GM19099 (cell line): Measurements from ENCODE around the gene EPS8L2.

Source experiments
- POLR2A ChIP-seq: IDR thresholded peaks from 3 replicates; pipeline ENCODE4 v1.6.1; 2011; ENCODE audit warnings: low read depth; ENCODE audit not compliant: insufficient read length; ENCODE audit errors: extremely low read depth

The EPS8L2 gene

DNA sequence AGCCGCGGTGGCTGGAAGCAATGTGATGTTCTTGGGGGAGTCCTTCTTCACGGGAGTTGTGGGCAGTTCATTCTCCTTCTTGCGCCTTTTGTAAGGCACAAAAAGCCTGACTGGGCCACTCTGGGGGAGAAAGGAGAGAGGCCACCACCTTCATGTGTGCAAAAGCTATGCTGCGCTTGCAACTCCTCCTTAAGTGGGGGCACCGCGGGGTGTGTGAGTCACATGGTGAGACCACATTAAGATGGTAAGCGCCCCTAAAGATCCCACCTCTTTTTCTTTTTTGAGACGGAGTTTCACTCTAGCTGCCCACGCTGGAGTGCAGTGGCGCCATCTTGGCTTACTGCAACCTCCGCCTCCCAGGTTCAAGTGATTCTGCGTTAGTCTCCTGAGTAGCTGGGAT, 25.1 kb upstream of the EPS8L2 start:
- no peak for TF ChIP-seq POLR2A

DNA sequence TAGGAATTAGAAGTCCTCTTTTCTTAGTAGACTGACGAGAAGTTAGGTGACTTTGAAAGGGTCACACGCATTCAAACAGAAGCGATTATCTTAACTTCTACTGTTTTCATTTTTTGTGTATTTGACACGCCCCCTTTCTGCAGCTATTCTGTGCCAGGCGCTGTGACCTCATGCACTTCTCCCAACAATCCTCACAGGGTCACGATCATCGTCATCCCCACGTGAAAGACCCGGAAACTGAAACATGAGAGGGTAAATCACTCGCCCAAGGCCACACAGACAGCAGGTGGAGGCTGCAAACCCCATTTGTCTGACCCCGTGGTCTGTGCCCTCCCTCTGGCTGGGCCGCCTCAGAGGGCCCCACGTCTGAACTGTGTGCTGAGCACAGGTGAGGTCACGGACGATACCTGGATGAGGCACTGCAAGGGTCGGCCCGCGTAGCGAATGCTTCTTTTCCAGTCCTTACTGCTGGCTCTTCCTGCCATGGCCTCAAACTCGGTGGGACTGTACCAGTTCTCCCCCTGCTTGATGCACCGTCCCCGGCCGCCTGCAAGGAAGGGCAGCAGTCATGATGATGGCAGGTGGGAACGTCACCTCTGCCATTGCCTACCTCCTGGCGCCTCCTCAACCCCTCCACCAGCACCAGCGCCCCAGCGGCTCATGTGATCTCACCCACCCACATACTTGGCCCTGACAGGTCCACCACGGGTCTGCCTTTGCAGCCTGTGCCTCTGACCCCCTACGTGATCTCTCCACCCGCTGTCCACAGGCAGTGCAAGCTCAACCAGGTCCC, 19.4 kb upstream of the EPS8L2 start:
- TF ChIP-seq POLR2A = no peak

DNA sequence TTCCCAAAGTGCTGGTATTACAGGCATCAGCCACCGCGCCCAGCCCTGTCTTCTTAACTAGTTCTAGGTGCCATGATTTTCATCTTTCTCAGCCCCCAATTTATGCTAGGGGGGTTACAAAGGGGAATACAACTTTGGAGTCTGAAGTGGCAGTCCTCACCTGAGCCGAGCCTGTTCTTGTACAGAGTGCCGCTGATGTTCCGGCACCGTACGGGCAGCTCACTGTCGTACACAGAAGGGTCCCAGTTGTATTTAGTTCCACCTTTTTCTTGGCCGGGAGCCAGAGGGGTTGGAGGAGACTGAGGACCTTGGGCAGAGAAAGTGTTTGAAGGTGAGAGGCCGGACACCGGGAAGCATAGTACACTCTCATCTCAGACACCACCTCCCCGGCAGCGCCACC, 18.3 kb upstream of the EPS8L2 start:
- no peak for TF ChIP-seq POLR2A

DNA sequence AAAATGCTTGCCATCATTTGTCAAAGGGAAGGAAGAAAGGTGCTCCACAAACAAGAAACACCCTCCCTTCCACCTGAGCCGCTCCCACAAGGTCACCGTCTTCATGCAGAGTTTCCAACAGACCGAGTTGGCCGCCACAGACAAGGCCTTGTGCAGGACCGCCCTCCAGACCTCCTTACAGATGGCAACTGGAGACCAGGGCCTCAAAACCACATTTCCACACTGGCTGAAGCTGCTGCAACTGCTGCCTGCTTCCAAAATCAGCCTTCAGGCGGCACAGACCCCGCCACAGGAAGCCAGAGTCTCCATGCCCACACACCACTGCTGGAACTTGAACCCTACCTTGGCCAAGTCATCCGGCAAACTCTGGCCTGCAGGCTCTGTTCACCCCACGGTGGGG, 17.4 kb upstream of the EPS8L2 start:
- no peak for TF ChIP-seq POLR2A

DNA sequence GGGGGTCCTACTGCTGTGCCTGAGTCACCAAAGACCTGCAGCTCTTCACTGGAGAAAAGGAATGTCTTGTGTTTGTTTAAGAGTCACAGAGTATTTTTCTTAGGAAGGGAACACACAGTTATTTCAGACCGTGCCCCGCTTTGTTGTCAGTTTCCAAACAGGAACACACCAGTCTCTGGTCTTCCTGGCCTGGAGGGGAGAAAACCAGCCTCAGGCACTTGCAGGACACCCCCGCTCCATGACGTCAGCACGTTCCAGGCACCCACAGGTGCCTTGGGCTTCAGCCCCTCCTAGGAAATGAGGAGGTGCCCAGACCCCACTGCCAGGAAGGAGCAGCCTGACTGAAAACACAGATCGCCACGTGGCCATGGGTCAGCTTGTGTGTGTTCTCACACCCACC, 16.4 kb upstream of the EPS8L2 start:
- TF ChIP-seq POLR2A = no peak

DNA sequence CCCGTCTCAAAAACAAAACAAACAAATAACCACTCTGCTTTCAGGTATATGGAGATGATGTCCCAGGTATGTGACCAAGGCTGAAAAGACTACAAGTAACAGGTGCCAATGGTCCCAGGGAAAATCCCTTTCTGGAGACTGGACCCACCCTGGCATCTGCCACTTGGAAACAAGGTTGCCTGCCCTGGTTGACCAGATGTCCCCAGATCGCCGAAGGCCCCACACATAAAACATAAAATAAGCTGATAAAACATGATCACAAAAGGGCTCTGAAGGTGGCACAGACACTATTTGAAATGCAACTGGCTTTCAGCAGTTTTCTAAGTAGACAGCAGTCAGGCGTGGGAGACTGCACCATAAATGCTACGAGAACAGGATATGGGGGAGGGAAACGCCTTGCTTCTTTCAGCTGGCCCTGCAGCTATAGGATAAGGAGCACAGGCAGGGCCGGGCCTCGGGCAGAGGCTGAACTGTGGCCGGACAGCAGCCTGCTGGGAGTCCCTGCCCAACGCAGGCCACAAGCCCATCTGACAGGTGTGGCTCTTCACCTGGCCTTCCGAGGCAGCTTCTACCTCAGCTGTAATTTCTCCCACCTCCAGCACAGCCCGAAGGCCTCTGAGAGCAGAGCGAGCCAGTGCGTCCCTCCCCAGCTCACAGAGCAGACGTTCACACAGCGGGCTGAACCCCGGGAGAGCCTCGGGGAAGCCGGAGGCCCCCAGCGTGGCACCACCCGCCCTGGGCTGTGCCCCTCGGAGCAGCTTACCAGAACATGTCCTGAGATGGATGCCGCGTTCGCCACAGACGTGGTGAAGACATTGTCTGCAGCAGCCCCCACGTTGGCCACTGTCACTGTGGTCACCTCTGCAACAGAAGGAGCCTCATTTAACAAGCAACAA, 15.0 kb upstream of the EPS8L2 start:
- TF ChIP-seq POLR2A = no peak

DNA sequence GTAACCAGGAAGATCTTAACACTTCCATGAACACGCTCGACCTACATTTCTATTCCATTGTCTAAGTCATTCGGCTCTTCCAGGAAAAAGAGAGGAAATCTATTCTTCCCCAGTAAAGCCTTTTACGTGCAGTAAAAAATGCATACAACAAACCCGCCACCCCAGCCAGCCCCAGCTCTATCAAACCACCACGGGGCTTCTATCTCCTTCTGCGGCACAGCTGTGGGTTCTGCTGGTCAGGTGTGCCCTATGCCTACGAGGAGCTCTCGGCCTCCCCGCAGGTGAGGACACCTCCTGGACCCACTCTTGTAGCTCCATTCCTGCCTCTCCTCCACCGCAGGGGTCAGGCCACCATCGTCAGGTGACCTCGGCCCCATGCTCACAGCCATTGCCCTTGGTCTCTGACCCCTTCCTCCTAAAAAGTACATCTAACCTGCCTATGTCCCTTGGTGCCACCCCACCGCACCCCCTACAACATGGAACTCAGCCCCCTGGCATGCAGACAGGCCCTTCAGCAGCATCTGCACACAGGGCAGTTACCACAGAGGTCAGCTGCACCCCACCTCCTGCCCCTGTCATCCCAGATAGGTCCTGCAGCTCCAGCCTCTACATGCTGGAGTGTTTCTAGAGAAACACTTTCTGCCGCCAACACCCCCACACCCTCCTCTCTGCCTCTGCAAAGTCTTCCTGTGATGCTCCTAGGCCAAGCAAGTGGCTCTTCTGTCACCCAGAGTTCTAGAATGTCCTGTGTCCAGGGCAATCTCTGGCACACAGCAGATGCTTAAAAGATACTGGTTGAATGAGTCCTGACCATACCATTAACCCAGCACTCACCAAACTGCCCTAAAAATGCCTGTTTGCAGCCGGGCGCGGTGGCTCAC, 14.1 kb upstream of the EPS8L2 start:
- TF ChIP-seq POLR2A = no peak

DNA sequence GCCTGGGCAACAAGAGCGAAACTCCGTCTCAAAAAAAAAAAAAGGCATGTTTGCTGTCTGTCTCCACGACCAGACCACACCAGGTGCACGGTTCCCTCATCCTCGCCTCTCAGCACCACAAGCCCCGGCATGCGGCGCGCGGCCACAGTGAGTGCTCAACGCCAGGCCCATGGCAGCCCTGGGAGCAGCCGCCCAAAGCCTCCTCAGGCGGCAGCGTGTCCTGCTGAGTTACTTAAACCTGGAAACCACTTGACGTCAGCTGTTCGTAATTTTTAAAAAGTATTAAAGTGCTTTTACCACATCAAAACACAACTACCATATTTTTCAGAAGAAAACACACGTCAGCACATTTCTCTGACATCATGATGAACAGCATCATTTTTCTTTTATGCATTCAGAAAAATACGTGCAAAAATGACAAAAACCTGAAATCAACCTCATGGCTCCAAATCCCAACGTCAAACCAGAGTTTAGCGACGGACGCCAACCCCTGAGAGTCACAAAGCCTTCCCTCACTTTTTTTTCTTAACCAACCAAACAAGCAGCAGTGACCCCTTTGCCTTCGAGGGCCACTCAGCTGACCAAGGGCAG, 13.1 kb upstream of the EPS8L2 start:
- no peak for TF ChIP-seq POLR2A

DNA sequence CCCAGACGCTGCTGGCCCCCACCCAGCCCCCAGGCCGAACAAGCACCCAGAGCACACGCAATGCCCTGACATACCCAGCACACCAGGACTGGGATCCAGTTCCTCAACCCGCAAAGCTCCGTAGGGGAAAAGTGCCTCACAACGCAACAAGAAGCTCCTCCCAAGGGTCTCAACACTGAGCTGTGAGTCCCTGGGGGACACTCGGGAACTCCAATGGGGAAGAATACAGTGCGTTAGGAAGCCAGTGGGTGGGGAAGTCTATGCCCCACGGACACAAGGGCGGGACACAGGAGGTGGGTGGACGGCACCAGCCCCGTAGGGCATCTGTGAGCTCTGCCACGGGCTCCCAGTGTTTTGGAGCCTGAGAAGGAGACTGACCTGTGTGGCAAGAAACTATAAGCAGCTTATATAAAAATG, 12.6 kb upstream of the EPS8L2 start:
- TF ChIP-seq POLR2A = no peak

DNA sequence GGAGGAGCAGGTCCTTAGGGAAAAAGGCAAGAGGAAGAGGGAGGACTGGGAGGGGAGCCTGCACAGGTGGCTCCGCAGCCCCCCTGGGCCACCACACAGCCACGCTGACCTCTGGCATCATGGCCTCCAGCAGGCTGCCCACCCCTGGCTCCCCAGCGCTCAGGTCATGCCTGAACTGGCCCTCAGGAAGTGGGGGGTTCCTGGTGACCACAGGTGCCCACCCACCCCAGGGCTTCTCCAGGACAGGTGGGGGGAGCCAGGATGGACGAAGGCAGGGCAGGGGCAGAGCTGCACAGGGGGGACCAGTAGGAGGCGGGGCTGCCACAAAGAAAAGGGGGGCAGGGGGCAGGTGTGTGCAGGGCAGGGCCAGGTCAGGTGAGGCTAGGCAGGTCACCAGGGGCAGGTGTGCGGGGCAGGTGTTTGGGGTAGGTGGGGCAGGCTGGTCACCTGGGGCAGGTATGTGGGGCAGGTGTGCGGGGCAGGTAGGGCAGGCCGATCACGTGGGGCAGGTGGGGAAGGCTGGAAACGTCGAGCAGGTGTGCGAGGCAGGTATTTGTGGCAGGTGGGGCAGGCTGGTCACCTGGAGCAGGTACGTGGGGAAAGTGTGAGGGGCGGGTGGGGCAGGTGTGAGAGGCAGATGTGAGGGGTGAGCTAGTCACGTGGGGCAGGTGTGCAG, 12.0 kb upstream of the EPS8L2 start:
- no peak for TF ChIP-seq POLR2A

DNA sequence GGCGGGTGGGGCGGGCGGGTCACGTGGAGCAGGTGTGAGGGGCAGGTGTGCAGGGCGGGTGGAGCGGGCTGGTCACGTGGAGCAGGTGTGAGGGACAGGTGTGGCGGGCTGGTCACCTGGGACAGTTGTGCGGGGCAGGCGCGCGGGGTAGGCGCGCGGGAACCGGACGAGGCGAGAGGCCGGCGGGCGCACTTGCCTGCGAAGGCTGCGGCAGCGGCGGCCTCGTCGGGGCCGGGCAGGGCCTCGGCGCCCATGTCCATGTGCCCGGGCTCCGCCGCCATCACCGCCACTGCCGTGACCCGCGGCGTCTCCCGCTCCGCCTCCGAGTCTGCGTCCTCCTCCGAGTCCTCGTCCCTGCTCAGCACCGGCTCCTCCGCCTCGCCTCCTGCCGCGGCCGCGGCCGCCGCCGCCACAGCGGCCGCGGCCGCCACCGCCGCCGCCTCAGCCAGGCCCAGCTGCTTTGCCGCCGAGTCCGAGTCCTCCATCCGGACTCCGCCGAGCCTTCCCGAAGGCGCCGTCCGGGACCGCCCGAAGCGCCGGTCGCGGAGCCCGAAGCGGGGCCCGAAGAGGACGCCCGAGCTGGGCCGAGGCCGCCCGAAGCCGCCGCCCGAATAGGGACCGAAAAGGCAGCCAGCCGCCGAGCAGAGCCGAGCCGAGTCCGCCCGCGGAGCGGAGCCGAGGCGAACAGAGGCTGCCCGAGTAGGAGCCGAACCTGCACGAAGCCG, 11.3 kb upstream of the EPS8L2 start, which contains the start of gene DEAF1:
TSS of gene DEAF1 (minus strand) at position 660 of the 725 bp plus-strand sequence. CDS start at position 485, 175 bp downstream.
- TF ChIP-seq POLR2A = peak; percentile 37

DNA sequence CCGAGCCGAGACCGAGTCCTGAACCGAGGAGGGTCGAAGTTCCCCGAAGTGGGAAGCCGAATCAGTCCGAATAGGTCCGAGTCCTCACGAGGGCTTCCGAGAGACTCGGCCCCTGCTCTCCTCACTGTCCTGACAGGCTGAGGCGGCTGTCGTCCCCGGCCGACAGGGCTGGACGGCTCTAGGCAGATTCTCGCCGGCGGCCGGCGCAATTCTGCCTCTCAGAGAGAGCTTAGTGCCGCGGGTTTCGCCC, 10.8 kb upstream of the EPS8L2 start:
- no peak for TF ChIP-seq POLR2A

DNA sequence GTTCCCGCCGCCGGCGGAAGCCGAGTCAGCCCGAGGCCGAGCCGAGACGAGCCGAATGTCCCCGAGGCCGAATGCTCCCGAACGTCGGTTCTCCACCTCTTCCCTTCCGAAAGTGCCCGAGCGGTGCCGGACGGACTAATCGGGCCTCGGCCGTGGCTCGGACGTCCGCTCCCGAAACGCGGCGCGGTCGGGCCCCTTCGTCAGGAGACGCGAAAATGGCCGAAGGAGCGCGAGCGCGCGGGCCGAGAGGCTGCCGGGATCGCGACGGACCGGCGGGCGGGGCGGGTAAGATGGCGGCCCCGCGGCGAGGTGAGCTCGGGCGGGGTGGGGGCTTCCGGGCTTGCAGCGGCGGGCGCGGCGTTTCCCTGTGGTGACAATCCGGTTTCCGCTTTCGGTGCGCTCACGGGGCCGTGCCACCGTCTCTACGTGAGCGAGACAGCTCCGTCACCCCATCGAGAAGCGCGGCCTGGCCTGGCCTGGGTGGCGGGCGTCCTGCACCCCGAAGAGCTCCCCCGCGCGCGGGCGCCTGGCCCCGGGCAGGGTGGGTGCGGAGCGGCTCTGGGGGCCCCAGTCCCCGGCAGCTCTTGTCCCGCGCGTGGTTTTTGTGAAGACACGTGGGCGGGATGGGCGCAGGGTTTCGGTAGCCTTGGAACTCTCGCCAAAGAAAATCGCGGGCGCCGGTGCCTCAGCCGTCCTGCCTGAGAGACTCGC, 10.3 kb upstream of the EPS8L2 start, which contains the start of gene TMEM80:
TSS of gene TMEM80 (plus strand) at position 279 of the 711 bp plus-strand sequence. CDS start at position 291, 12 bp downstream.
- peak; percentile 82 for TF ChIP-seq POLR2A
